Immature natural killer cell (primary cell): ENCODE measurements around the gene ABI3. TPM values are rescaled to one million over a fixed set of nuclear protein-coding genes. Genes with fewer than 3 reads are reported as not detected.
A peak's percentile ranks its signal among the peaks of the same experiment; 100 is the strongest.

Experiments
- DNase-seq, 3 donors: peaks; one replicate each; pipeline ENCODE4 v3.0.0; 2022; ENCODE audit warnings: mixed read lengths in 1 of 3
- H3K27ac Mint-ChIP-seq, 6 donors: one replicate each; pipeline ENCODE4 v1.8.0; 2020; ENCODE audit warnings: mixed read lengths in 6 of 6, mild to moderate bottlenecking in 5 of 6, inconsistent platforms in 4 of 6, moderate library complexity in 3 of 6
- H3K27me3 Mint-ChIP-seq, 3 donors: one replicate each; pipeline ENCODE4 v1.8.0; 2020 to 2021; ENCODE audit warnings: low read depth in 3 of 3, mild to moderate bottlenecking in 3 of 3, mixed read lengths in 3 of 3, moderate library complexity in 3 of 3, inconsistent platforms in 1 of 3
- H3K36me3 Mint-ChIP-seq, 3 donors: one replicate each; pipeline ENCODE4 v1.8.0; 2020; ENCODE audit warnings: mixed read lengths in 3 of 3, inconsistent platforms in 2 of 3, mild to moderate bottlenecking in 2 of 3
- H3K4me1 Mint-ChIP-seq, 2 donors: one replicate each; pipeline ENCODE4 v1.8.0; 2020; ENCODE audit warnings: inconsistent platforms in 2 of 2, mild to moderate bottlenecking in 2 of 2, mixed read lengths in 2 of 2, moderate library complexity in 1 of 2
- H3K4me3 Mint-ChIP-seq, 5 donors: one replicate each; pipeline ENCODE4 v1.8.0; 2020; ENCODE audit warnings: mild to moderate bottlenecking in 5 of 5, mixed read lengths in 5 of 5, inconsistent platforms in 3 of 5, moderate library complexity in 3 of 5
- H3K9me3 Mint-ChIP-seq, 6 donors: one replicate each; pipeline ENCODE4 v1.8.0; 2020; ENCODE audit warnings: mild to moderate bottlenecking in 6 of 6, mixed read lengths in 6 of 6, inconsistent platforms in 4 of 6, moderate library complexity in 3 of 6
- polyA plus RNA-seq, 3 donors: library from polyadenylated mRNA; unstranded; fragments of 300-500 nt; fragmentation: Illumina TruSeq; gene quantifications; one replicate each; pipeline ENCODE4 v1.2.3, GENCODE V29; 2021

Gene ABI3
- polyA plus RNA-seq, 3 donors from 2014 or later, result 149 to 338 (median 289) TPM

DNA sequence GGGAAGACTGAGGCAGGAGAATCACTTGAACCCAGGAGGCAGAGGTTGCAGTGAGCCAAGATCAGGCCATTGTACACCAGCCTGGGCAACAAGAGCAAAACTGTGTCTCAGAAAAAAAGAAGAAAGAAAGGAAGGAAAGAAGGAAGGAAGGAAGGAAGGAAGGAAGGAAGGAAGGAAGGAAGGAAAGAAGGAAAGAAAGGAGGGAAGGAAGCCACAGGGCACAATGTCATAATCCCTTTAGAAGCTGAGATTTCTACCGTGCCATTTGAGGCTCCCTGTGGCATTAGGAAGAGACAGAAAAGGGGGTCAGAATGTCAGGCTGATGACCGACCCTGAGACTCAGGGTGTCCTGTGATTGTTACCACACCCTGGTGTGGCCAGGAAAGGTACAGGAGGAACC is 6.7 kb upstream of the ABI3 start:
- H3K9me3 Mint-ChIP-seq, result no peaks in the 10 kb centered on the region
- peak overlapping the region in 1 of 5 donors; percentile 39 for H3K4me3 Mint-ChIP-seq
- peaks cover 34 to 55% of the 10 kb centered on the region in 2 donors for H3K4me1 Mint-ChIP-seq
- peak overlapping the region in 2 of 6 donors; percentile 13 to 45 for H3K27ac Mint-ChIP-seq
- H3K27me3 Mint-ChIP-seq, result no peaks in the 10 kb centered on the region
- DNase-seq, result no peak
- peaks cover 21 to 41% (median 30%) of the 10 kb centered on the region in 3 donors for H3K36me3 Mint-ChIP-seq

DNA sequence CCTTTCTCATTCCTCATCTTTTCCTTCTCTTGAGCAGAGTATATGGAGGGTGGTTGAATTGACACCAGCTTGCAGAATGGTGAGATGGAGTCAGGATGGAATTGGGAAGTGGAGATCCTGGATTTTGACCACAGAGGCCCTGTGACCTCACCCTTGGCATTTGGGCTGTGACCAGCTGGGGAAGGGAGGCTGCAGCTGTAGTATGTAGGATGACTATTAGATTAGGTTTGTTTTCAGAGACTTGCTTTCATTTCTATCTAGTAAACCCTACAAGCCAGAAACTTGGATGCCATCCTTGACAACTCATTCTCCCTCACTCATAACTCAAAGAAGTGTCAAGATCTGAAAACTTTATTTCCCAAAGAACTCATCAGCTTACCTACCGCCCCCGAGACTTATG is 6.0 kb upstream of the ABI3 start:
- Mint-ChIP-seq H3K27me3 (peaks cover 0 to 2% (median 0%) of the 10 kb centered on the region in 3 donors), H3K4me3 (no peak overlapping the region), H3K9me3 (no peaks in the 10 kb centered on the region), H3K4me1 (peaks cover 41 to 62% of the 10 kb centered on the region in 2 donors), H3K36me3 (peaks cover 21 to 41% (median 30%) of the 10 kb centered on the region in 3 donors), H3K27ac (peak overlapping the region in 1 of 6 donors; percentile 20)
- no peak for DNase-seq

GRCh38 chr17:49209061-49209571 is 1.4 kb upstream of the ABI3 start:
- peaks cover 29 to 57% (median 42%) of the 10 kb centered on the region in 3 donors for H3K36me3 Mint-ChIP-seq
- peaks cover 66 to 78% of the 10 kb centered on the region in 2 donors for H3K4me1 Mint-ChIP-seq
- peaks cover 2 to 9% (median 4%) of the 10 kb centered on the region in 3 donors for H3K27me3 Mint-ChIP-seq
- peak overlapping the region; percentile 93 to 100 (median 95) for H3K27ac Mint-ChIP-seq
- peak overlapping the region; percentile 86 to 100 (median 98) for H3K4me3 Mint-ChIP-seq
- H3K9me3 Mint-ChIP-seq, result no peaks in the 10 kb centered on the region
- peak; percentile 76 to 79 (median 77) for DNase-seq

DNA sequence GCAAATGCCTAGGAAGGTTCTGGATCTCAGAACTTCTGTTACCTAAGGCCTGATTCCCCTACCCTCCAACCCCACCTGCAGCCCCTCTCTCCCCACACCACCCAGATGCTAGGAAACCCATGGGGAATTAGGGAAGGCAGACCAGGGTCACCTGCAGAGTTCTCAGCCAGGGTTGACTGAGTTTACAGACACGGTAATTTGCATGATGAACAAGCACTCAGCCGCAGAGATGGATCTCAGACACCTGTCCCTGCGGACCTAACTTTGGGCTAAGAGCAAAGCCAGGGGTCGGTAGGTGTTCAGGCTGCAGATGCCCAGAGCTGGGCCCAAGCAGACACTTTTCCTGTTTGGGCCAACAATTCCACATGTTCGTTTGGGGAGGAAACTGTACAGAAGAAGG is 2.9 kb downstream of the ABI3 start:
- Mint-ChIP-seq H3K27ac (peak overlapping the region; percentile 93 to 100 (median 96)), H3K27me3 (peaks cover 17 to 33% (median 22%) of the 10 kb centered on the region in 3 donors), H3K9me3 (no peaks in the 10 kb centered on the region), H3K36me3 (peaks cover 35 to 47% (median 38%) of the 10 kb centered on the region in 3 donors), H3K4me1 (peaks cover 85 to 93% of the 10 kb centered on the region in 2 donors), H3K4me3 (peak overlapping the region; percentile 86 to 100 (median 98))
- DNase-seq, result no peak

GRCh38 chr17:49213847-49214246 is 3.3 kb downstream of the ABI3 start:
- Mint-ChIP-seq H3K36me3 (peaks cover 35 to 45% (median 38%) of the 10 kb centered on the region in 3 donors), H3K4me3 (peak overlapping the region; percentile 86 to 100 (median 98)), H3K27me3 (peaks cover 19 to 36% (median 24%) of the 10 kb centered on the region in 3 donors), H3K9me3 (no peaks in the 10 kb centered on the region), H3K27ac (peak overlapping the region; percentile 93 to 100 (median 96)), H3K4me1 (peaks cover 86 to 93% of the 10 kb centered on the region in 2 donors)
- no peak for DNase-seq

DNA sequence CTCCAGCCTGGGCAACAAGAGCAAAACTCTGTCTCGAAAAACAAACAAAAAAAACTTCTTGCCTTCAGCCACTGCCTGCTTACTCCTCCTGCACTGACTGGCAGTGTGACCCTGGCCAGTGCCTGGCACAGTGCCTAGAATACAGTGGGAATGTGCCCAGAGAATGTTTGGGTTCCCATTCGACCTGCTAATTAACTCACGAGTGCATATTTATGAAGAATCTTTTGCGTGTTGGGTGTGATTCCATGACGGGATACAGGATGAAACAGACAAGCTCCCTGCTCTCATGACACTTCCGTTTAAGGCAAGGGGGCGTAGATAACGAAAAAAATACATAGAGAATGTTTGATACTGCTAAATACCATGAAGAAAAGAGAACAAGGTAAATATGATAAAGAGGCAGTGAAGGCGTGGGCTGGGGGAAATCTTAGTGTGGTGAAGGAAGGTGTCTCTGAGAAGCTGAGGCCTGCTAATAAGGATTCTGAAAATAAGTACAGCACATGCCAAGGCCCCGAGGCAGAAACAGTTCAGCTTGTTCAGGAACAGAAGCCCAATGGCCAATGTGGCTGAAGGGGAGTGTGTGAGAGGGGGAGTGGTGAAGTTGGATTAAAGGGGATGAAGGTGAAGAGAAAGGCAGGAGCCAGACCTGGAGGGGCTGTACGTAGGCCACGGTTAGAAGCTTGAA is 4.3 kb downstream of the ABI3 start:
- Mint-ChIP-seq H3K36me3 (peaks cover 38 to 48% (median 39%) of the 10 kb centered on the region in 3 donors), H3K4me3 (peak overlapping the region; percentile 86 to 100 (median 98)), H3K4me1 (peaks cover 86 to 93% of the 10 kb centered on the region in 2 donors), H3K9me3 (no peaks in the 10 kb centered on the region), H3K27me3 (peaks cover 26 to 40% (median 31%) of the 10 kb centered on the region in 3 donors), H3K27ac (peak overlapping the region; percentile 93 to 100 (median 96))
- no peak for DNase-seq

DNA sequence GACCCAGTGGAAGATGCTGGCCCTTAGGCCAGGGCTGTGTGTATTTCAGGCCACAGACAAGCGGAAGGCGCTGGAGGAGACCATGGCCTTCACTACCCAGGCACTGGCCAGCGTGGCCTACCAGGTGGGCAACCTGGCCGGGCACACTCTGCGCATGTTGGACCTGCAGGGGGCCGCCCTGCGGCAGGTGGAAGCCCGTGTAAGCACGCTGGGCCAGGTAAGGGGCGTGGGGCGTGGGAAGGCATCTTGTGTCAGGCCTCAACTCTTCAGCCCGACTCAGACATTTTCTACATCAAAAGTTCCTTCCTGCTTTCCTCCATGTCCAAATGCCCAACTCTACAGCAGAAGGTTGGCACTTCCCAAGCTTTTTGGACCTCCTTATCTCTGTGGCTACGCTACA is 6.0 kb downstream of the ABI3 start:
- H3K36me3 Mint-ChIP-seq, result peaks cover 34 to 43% (median 36%) of the 10 kb centered on the region in 3 donors
- H3K27ac Mint-ChIP-seq, result peak overlapping the region; percentile 93 to 100 (median 98)
- H3K4me3 Mint-ChIP-seq, result peak overlapping the region; percentile 79 to 87 (median 84)
- H3K9me3 Mint-ChIP-seq, result no peaks in the 10 kb centered on the region
- peaks cover 25 to 35% (median 31%) of the 10 kb centered on the region in 3 donors for H3K27me3 Mint-ChIP-seq
- peaks cover 79 to 85% of the 10 kb centered on the region in 2 donors for H3K4me1 Mint-ChIP-seq
- DNase-seq, result no peak

DNA sequence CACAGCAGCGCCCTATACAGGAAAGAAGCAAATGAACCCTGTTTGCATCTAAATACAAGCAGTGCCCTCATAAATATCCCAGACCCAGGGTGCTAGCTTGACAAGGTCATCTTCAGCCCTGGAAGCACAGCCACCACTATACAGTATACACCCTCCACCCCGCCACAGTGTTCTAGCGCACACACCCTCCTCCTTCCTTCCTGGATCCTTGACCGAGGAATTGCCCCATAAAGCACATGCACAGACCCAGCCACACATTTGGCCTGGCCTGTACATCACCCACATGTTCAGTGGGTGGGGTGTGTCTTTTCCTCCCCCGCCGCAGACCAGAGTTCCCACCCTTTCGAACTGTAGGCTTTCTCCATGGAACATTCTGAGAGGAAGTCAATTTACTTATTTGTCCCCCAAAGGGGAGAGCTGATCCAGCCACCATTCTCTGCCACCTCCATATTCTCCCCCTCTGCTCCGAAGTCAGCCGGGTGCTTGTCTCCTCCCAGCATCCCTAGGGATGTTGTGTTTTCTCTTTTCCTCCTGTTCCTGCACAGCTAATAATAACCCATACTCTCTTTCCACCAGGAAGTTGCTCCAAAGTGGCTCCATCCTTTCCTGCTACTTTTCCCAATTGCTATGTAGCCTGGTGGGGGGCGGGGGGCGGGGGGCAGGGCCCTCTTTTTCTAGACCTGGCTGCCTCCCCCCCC is 6.6 kb downstream of the ABI3 start:
- Mint-ChIP-seq H3K27me3 (peaks cover 25 to 37% (median 31%) of the 10 kb centered on the region in 3 donors), H3K36me3 (peaks cover 35 to 45% (median 36%) of the 10 kb centered on the region in 3 donors), H3K4me3 (peak overlapping the region; percentile 81 to 93 (median 87)), H3K4me1 (peaks cover 82 to 87% of the 10 kb centered on the region in 2 donors), H3K9me3 (no peaks in the 10 kb centered on the region), H3K27ac (peak overlapping the region; percentile 93 to 100 (median 98))
- DNase-seq, result peak in 2 of 3 donors; percentile 49 to 58

GRCh38 chr17:49217651-49218413 is 7.3 kb downstream of the ABI3 start:
- Mint-ChIP-seq H3K27ac (peak overlapping the region; percentile 96 to 100 (median 100)), H3K9me3 (no peaks in the 10 kb centered on the region), H3K4me1 (peaks cover 82 to 87% of the 10 kb centered on the region in 2 donors), H3K4me3 (peak overlapping the region; percentile 81 to 93 (median 91)), H3K36me3 (peaks cover 33 to 47% (median 35%) of the 10 kb centered on the region in 3 donors), H3K27me3 (peaks cover 25 to 38% (median 31%) of the 10 kb centered on the region in 3 donors)
- DNase-seq, result peak; percentile 94 to 96 (median 94)

DNA sequence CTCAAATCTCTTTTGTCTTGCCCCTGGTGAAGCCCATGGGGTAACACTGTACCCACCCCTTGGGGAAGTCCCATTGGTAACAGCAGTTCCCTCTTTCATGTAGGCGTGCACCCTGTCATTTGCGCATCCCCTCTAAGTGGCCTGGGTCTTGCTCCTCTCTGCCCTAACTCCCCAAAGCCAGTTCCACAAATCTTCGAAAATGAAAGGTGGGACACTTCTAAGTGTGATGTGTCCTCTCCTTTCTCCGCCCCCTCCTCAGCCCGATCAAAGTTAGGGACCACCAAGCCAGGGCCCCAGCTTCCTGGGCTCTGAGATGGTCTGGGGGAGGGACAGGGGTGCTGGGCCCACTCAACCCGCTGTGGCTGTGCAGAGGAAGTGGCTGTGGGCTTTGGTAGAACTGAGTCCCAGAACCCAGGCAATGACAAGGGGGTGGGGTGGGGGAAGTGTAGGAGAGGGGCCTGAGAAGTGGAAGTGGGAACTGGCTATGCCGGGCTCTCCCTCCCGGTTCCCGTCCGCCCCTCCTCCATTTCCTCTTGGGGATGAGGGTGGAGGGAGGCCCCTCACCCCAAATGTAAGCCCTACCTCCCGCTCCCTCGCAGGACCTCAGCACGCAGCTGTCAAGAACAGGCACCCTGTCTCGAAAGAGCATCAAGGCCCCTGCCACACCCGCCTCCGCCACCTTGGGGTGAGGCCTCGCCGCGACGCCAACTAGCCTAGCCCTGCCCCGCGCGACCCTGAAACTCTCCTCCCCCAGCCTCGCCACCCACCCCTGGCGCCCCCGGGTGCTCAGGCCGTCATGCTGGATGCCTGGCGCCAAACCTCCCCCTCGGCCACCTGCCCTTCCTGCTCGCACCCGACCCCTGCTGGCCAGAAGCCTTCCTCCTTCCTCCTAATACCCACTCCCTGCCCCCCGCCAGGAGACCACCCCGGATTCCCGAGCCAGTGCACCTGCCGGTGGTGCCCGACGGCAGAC is 8.7 kb downstream of the ABI3 start:
- Mint-ChIP-seq H3K27ac (peak overlapping the region; percentile 96 to 100 (median 100)), H3K4me3 (peak overlapping the region; percentile 81 to 93 (median 91)), H3K36me3 (peaks cover 28 to 41% (median 33%) of the 10 kb centered on the region in 3 donors), H3K9me3 (no peaks in the 10 kb centered on the region), H3K27me3 (peaks cover 34 to 48% (median 35%) of the 10 kb centered on the region in 3 donors), H3K4me1 (peaks cover 82 to 84% of the 10 kb centered on the region in 2 donors)
- DNase-seq, result peak; percentile 86 to 90 (median 88)

- H3K27ac Mint-ChIP-seq, result peak overlapping the region; percentile 96 to 100 (median 100)
- no peaks in the 10 kb centered on the region for H3K9me3 Mint-ChIP-seq
- H3K27me3 Mint-ChIP-seq, result peaks cover 33 to 52% (median 34%) of the 10 kb centered on the region in 3 donors
- no peak for DNase-seq
- peaks cover 80 to 83% of the 10 kb centered on the region in 2 donors for H3K4me1 Mint-ChIP-seq
- H3K4me3 Mint-ChIP-seq, result peak overlapping the region; percentile 81 to 93 (median 91)
- peaks cover 24 to 39% (median 28%) of the 10 kb centered on the region in 3 donors for H3K36me3 Mint-ChIP-seq
Observed at GRCh38 chr17:49219987-49220386, 9.5 kb downstream of the ABI3 start.

- H3K36me3 Mint-ChIP-seq, result peaks cover 10 to 24% (median 13%) of the 10 kb centered on the region in 3 donors
Observed at GRCh38 chr17:49223168-49223516, 12.6 kb downstream of the ABI3 start.

More at GRCh38 chr17:49223168-49223516, 12.6 kb downstream of the ABI3 start:
- DNase-seq, result no peak
- Mint-ChIP-seq H3K9me3 (no peaks in the 10 kb centered on the region), H3K27me3 (peaks cover 21 to 34% (median 30%) of the 10 kb centered on the region in 3 donors), H3K4me3 (peak overlapping the region; percentile 85 to 90 (median 88)), H3K4me1 (peaks cover 76 to 85% of the 10 kb centered on the region in 2 donors), H3K27ac (peak overlapping the region; percentile 77 to 96 (median 89))
